SU-DHL-6 (cell line): ENCODE measurements around the gene ANO7.

Source experiments
- H2AFZ ChIP-seq: fragments of 200-600 bp; sonication (generic); 2 replicates; pipeline ENCODE4 v1.6.1; 2014; ENCODE audit warnings: low read depth, mild to moderate bottlenecking, moderate library complexity, mixed read lengths, antibody characterized with exemption, low read length; ENCODE audit not compliant: severe bottlenecking
- H3F3A ChIP-seq: fragments of 200-600 bp; shearing (Covaris generic); 2 replicates; pipeline ENCODE4 v1.6.0; 2016; ENCODE audit warnings: antibody characterized with exemption, mild to moderate bottlenecking; ENCODE audit not compliant: insufficient read depth
- H3K27ac ChIP-seq: fragments of 200-600 bp; sonication (generic); 2 replicates; pipeline ENCODE4 v1.5.1; 2016; ENCODE audit warnings: low read depth, mild to moderate bottlenecking, low read length, moderate library complexity, mixed read lengths
- H3K27me3 ChIP-seq: fragments of 200-600 bp; sonication (generic), shearing (Covaris generic); 2 replicates; pipeline ENCODE4 v1.6.0; 2014; ENCODE audit warnings: mild to moderate bottlenecking, low read length
- H3K36me3 ChIP-seq: fragments of 200-600 bp; sonication (generic); 2 replicates; pipeline ENCODE4 v1.6.1; 2014; ENCODE audit warnings: mild to moderate bottlenecking, low read length, mixed read lengths
- H3K4me2 ChIP-seq: fragments of 300-600, 200-600 bp; shearing (Covaris generic), sonication (generic); 2 replicates; pipeline ENCODE4 v1.6.0; 2014; ENCODE audit warnings: low read length, low read depth, mild to moderate bottlenecking; ENCODE audit not compliant: poor library complexity, severe bottlenecking
- H3K4me3 ChIP-seq: fragments of 200-600 bp; sonication (generic); 2 replicates; pipeline ENCODE4 v1.5.1; 2014; ENCODE audit warnings: antibody characterized with exemption, low read length, mild to moderate bottlenecking, mixed read lengths; ENCODE audit not compliant: insufficient read depth, poor library complexity, severe bottlenecking
- H3K79me2 ChIP-seq: fragments of 200-600 bp; sonication (generic); 2 replicates; pipeline ENCODE4 v1.6.1; 2014; ENCODE audit warnings: mild to moderate bottlenecking, low read length, moderate library complexity; ENCODE audit not compliant: insufficient read depth
- H3K9ac ChIP-seq: fragments of 200-600 bp; sonication (generic); 2 replicates; pipeline ENCODE4 v1.7.0; 2014; ENCODE audit warnings: mild to moderate bottlenecking, low read length
- H3K9me2 ChIP-seq: fragments of 200-600 bp; sonication (generic); replicated peaks from 2 replicates; pipeline ENCODE4 v1.6.1; 2014; ENCODE audit warnings: low read length; ENCODE audit not compliant: insufficient read depth
- H3K9me3 ChIP-seq: fragments of 200-600 bp; sonication (generic); 2 replicates; pipeline ENCODE4 v1.6.1; 2014; ENCODE audit warnings: low read length, mixed read lengths; ENCODE audit not compliant: insufficient read depth
- H4K20me1 ChIP-seq: fragments of 200-600 bp; sonication (generic); 2 replicates; pipeline ENCODE4 v1.6.1; 2014; ENCODE audit warnings: low read depth, mild to moderate bottlenecking, antibody characterized with exemption, low read length, moderate library complexity, mixed read lengths
- CTCF ChIP-seq: fragments of 200-600 bp; sonication (generic); IDR thresholded peaks from one replicate; pipeline ENCODE4 v1.5.1; 2017; ENCODE audit warnings: antibody characterized with exemption, mild to moderate bottlenecking, low read length, moderate library complexity; ENCODE audit not compliant: insufficient read depth, poor library complexity, severe bottlenecking
- EZH2phosphoT487 ChIP-seq: fragments of 200-600 bp; sonication (generic), shearing (Covaris generic); conservative IDR thresholded peaks from 2 replicates; pipeline ENCODE4 v1.6.1; 2018; ENCODE audit warnings: mild to moderate bottlenecking, antibody characterized with exemption, low read length, moderate library complexity, mixed read lengths

ANO7 gene

GRCh38 chr2:241189093-241189855, 797 bp downstream of the ANO7 start:
- H4K20me1 ChIP-seq: no peaks in the 10 kb centered on the region
- H3K27me3 ChIP-seq: no peaks in the 10 kb centered on the region
- no peak overlapping the region for H3K4me2 ChIP-seq
- no peak overlapping the region for H3K4me3 ChIP-seq
- no peaks in the 10 kb centered on the region for H3K36me3 ChIP-seq
- no peaks in the 10 kb centered on the region for H3F3A ChIP-seq
- H3K9ac ChIP-seq: no peak overlapping the region
- no peak overlapping the region for H3K27ac ChIP-seq
- H3K79me2 ChIP-seq: no peaks in the 10 kb centered on the region
- H3K9me2 ChIP-seq: no peaks in the 10 kb centered on the region
- H3K9me3 ChIP-seq: no peaks in the 10 kb centered on the region
- TF ChIP-seq EZH2phosphoT487: no peak
- TF ChIP-seq CTCF: no peak
- no peak overlapping the region for H2AFZ ChIP-seq

- Histone ChIP-seq H3K9me2 (no peaks in the 10 kb centered on the region), H3F3A (no peaks in the 10 kb centered on the region), H3K36me3 (no peaks in the 10 kb centered on the region), H3K27me3 (no peaks in the 10 kb centered on the region), H3K4me3 (no peak overlapping the region), H3K4me2 (no peak overlapping the region), H3K9ac (no peak overlapping the region), H3K27ac (no peak overlapping the region), H4K20me1 (no peaks in the 10 kb centered on the region), H2AFZ (no peak overlapping the region), H3K9me3 (no peaks in the 10 kb centered on the region), H3K79me2 (no peaks in the 10 kb centered on the region)
- no peak for TF ChIP-seq CTCF
- no peak for TF ChIP-seq EZH2phosphoT487
These were observed 1.4 kb downstream of the ANO7 start for GRCh38 chr2:241189856-241190201.

GRCh38 chr2:241190291-241190981, 2.0 kb downstream of the ANO7 start:
- no peaks in the 10 kb centered on the region for H3F3A ChIP-seq
- no peaks in the 10 kb centered on the region for H3K9me3 ChIP-seq
- no peaks in the 10 kb centered on the region for H3K9me2 ChIP-seq
- H3K79me2 ChIP-seq: no peaks in the 10 kb centered on the region
- no peak overlapping the region for H3K27ac ChIP-seq
- no peak for TF ChIP-seq EZH2phosphoT487
- TF ChIP-seq CTCF: no peak
- no peak overlapping the region for H3K4me2 ChIP-seq
- H3K36me3 ChIP-seq: no peaks in the 10 kb centered on the region
- H3K27me3 ChIP-seq: no peaks in the 10 kb centered on the region
- H2AFZ ChIP-seq: no peak overlapping the region
- H3K9ac ChIP-seq: no peak overlapping the region
- H4K20me1 ChIP-seq: no peaks in the 10 kb centered on the region
- no peak overlapping the region for H3K4me3 ChIP-seq
